ENCODE data around the gene GALNT17.
"Not testable (repeated sequence)": the region's sequence is repeated elsewhere in the genome, so short reads cannot be mapped to it uniquely, and the experiment has no call there.

GALNT17 gene

GRCh38 chr7:71584256-71584655, 452.3 kb downstream of the GALNT17 start:
- DNase-seq, result no peak

- no peak for DNase-seq
These were observed 459.9 kb downstream of the GALNT17 start for GRCh38 chr7:71591876-71592275.

- DNase-seq, result not testable (repeated sequence)
These were observed 460.4 kb downstream of the GALNT17 start for GRCh38 chr7:71592388-71592787.

- DNase-seq, result no peak
These were observed 462.8 kb downstream of the GALNT17 start for GRCh38 chr7:71594736-71595135.

GRCh38 chr7:71595176-71595575, 463.2 kb downstream of the GALNT17 start:
- DNase-seq, result no peak

- DNase-seq, result no peak
These were observed 466.6 kb downstream of the GALNT17 start for GRCh38 chr7:71598553-71598952.

- no peak for DNase-seq
These were observed 469.9 kb downstream of the GALNT17 start for GRCh38 chr7:71601851-71602250.

GRCh38 chr7:71604818-71605414, 473.0 kb downstream of the GALNT17 start:
- no peak for DNase-seq

- DNase-seq, result no peak
These were observed 480.0 kb downstream of the GALNT17 start for GRCh38 chr7:71611986-71612385.

GRCh38 chr7:71612911-71613310, 481.0 kb downstream of the GALNT17 start:
- no peak for DNase-seq

GRCh38 chr7:71613313-71613712, 481.4 kb downstream of the GALNT17 start:
- no peak for DNase-seq

GRCh38 chr7:71615017-71615416, 483.1 kb downstream of the GALNT17 start:
- no peak for DNase-seq

- DNase-seq, result no peak
These were observed 484.3 kb downstream of the GALNT17 start for GRCh38 chr7:71616217-71616616.

- DNase-seq, result no peak
These were observed 486.3 kb downstream of the GALNT17 start for GRCh38 chr7:71618278-71618677.

GRCh38 chr7:71625545-71625944, 493.6 kb downstream of the GALNT17 start:
- no peak for DNase-seq

- no peak for DNase-seq
These were observed 494.3 kb downstream of the GALNT17 start for GRCh38 chr7:71626206-71626605.

GRCh38 chr7:71627651-71628050, 495.7 kb downstream of the GALNT17 start:
- DNase-seq, result no peak

GRCh38 chr7:71630516-71630915, 498.6 kb downstream of the GALNT17 start:
- DNase-seq, result no peak

GRCh38 chr7:71633551-71634008, 501.6 kb downstream of the GALNT17 start:
- DNase-seq, result no peak

GRCh38 chr7:71635849-71636248, 503.9 kb downstream of the GALNT17 start:
- not testable (repeated sequence) for DNase-seq

GRCh38 chr7:71636329-71636728, 504.4 kb downstream of the GALNT17 start:
- no peak for DNase-seq

GRCh38 chr7:71637578-71637977, 505.6 kb downstream of the GALNT17 start:
- DNase-seq, result peak in 1 of 2 experiments; percentile 5

- no peak for DNase-seq
These were observed 506.2 kb downstream of the GALNT17 start for GRCh38 chr7:71638108-71638507.

- no peak for DNase-seq
These were observed 507.6 kb downstream of the GALNT17 start for GRCh38 chr7:71639382-71640085.

- DNase-seq, result not testable (repeated sequence)
These were observed 511.1 kb downstream of the GALNT17 start for GRCh38 chr7:71643031-71643430.
